Activated CD8-positive, alpha-beta memory T cell treated with anti-CD3 and anti-CD28 coated beads for 4 hours (primary cell): ENCODE data around the gene FER1L5.

ENCODE experiments used
- DNase-seq, 2 donors: peaks; one replicate each; pipeline ENCODE4 v3.0.0-alpha.2; 2020; ENCODE audit warnings: low read depth in 2 of 2

FER1L5 gene

DNA sequence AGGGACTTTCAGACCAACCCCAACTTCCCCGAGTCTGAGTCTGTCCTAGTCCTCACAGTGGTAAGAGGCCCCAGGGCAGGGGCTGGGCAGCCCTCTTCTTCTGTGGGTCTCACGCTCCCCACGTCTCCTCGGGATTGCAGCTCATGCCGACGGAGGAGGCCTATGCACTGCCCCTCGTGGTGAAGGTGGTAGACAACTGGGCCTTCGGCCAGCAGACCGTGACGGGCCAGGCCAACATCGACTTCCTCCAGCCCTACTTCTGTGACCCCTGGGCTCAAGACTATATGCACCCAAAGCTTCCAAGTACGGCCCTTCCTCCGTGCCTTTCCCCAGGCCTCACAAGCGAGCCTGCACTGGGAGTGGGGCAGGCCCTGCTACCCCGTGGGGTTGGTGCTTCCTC, 53.0 kb downstream of the FER1L5 start:
- DNase-seq = no peak

DNA sequence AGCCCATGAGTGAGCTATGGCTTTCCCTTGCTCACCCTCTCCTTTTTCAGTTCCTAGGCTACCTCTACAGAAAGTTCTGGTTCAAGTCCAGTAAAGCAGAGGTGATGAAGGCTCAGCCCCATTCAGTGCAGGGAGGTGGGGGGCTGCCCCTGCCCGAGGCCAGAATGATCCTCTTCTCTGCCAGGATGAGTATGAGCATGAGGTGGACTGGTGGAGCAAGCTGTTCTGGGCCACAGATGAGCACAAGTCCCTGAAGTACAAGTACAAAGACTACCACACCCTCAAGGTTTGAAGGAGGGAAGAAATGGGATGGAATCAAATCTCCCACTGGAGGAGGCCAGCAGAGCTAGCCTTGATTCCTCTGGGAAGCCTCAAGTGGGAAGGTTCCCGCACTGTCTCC, 54.9 kb downstream of the FER1L5 start:
- no peak for DNase-seq

DNA sequence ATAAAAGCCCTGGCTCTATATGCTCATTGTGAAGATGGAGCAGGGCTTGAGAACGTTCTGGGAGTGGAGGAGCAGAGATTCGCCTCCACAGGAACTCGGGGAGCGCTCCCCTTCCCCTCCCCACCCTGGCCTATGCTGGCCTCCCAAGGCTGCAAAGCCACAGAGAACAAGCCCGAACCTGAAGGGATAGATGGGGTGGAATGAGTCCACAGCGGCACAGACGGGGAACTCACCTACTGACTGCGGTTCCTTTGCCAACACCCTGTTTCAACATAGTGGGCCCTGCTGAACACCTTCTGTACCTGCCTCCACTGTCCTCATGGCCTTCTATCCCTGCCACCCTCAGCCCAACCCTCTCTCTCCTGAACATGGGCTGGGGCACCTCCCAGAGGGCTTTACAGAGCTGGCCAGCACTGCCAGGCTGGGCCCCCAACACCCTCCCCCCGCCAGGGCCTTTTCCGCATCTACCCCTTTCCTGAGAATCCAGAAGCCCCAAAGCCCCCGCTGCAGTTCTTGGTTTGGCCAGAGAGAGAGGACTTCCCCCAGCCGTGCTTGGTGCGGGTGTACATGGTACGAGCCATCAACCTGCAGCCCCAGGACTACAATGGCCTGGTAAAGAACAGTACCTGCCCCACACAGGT, 55.8 kb downstream of the FER1L5 start:
- DNase-seq = no peak

DNA sequence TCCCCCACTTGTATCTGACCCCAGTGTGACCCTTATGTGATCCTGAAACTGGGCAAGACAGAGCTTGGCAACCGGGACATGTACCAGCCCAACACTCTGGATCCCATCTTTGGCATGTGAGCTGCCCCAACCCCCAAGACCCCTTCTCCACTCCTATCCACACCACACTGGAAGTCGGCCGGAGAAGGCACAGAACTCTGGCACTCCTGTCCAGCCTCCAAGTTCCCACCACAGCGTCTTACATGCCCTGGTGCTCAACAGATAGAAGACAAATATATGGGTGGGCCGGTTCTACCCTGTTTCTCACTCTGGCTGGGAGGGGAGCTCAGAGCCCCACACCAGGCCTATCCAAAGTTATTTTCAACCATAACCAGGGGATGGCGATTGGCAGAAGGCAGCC, 56.5 kb downstream of the FER1L5 start:
- no peak for DNase-seq

DNA sequence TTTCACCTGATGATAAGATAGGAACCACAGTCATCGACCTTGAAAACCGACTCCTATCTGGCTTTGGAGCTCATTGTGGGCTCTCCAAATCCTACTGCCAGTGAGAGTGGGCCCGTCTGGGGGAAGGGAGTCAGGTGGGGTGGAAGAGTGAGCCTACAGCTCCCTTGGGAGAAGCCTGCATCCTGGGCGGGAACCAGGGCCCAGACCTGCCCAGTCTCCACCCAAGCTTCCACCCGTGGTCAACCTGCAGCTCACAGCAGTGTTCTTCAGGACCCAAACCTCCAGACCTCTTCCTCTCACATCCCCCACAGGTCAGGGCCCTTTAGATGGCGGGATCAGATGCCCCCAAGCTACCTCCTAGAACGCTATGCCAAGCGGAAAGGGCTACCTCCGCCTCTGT, 57.1 kb downstream of the FER1L5 start:
- DNase-seq = no peak

DNA sequence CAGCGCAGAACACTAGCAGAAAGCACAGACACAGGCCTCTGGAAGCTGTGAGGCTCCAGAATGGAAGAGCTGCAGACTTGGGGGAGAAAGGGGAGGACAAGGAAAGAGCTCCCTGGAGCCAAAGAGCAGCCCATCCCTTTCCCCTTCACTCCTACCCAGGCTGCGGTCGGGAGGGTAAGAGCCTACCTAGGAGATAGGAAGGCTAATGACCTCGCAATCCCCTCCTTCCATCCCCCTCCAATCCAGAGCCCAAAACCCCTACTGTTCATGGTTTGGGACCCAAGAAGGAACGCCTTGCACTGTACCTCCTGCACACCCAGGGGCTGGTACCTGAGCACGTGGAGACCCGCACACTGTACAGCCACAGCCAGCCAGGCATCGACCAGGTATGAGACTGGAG, 57.5 kb downstream of the FER1L5 start:
- DNase-seq = no peak

DNA sequence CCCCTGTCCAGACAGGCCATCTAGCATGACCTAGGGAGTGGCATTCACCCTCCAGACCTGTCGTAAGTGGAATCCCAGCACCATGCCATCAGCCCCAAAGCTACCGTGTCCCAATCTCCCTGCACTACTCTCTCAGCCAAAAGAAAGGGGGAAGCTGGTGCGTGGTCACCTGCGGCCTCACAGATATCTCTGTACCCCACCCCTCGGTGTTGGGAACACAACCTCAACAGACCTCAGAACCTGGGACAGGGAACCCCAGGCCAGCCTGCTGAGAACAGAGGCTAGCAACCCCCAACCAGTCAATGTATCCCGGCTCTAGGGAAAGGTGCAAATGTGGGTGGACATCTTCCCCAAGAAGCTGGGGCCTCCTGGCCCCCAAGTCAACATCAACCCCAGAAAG, 59.1 kb downstream of the FER1L5 start:
- DNase-seq = no peak

DNA sequence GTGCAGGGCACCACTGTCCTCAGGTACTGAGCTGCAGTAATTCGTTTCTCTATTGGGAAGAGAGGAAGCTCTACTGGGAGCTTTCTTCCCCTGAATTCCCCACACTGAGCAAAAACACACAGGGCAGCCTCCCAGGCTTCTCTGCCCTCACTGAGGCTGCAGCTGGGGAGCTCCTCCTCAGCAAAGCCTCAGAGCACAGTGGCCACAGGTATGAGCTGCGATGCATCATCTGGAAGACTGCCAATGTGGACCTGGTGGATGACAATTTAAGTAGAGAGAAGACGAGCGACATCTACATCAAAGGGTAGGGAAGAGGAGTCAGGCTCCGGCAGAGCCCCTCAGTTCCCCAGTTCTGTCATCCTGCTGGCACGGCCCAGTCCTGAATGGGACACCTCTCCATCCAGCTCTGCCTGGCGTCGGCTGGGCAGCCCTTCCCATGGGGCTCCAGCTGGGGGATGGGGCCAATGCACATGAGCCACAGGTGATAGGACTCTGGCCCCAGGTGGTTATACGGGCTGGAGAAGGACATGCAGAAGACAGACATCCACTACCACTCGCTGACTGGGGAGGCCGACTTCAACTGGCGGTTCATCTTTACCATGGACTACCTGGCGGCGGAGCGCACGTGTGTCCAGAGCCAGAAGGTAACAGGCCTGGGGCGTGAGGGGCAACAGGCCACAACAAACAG, 59.7 kb downstream of the FER1L5 start:
- no peak for DNase-seq

DNA sequence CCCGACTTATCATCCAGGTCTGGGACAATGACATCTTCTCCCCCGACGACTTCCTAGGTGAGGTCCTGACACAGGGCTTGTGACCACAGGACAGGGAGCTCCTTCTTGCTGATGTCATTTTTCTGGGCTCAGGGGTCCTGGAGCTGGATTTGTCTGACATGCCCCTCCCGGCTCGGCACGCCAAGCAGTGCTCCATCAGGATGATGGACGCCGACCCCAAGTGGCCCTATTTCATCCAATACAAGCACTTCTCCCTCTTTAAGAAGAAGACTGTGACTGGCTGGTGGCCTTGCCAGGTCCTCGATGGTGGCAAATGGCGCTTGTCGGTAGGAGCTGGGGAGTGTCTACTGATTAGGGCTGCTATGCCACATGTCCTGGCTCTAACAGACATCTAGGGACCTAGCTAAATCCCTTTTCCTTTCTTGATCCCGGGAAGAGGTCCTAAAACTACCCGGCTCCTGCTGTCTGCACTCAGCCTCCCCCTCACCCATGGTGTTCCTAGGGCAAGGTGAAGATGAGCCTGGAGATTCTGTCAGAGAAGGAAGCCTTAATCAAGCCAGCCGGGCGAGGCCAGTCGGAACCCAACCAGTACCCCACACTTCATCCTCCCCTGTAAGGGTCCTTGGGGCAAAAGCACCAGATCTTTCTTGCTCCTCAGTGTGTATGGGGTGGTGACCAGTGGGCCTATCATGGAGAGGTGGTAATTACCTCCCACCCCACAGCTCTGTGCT, 60.6 kb downstream of the FER1L5 start:
- DNase-seq = no peak

DNA sequence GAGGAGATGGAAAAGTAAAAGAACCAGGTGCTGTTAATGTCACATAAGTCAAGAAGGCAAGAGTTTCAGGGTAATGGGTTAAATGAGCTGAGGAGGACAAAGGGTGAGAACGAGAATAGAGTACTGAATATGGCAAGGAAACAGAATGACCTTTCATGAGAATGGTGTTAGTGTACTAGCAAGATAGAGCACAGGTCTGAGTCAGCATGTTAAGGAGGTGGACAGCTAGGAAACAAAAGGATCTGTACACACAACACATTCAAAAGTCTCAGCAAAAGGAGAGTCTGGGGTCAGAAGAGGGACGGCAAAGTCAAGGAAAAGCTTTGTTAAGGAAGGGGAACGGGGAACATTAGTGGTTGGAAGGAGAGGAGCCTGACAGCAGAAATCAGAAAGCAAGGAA, 68.4 kb downstream of the FER1L5 start:
- DNase-seq = no peak

DNA sequence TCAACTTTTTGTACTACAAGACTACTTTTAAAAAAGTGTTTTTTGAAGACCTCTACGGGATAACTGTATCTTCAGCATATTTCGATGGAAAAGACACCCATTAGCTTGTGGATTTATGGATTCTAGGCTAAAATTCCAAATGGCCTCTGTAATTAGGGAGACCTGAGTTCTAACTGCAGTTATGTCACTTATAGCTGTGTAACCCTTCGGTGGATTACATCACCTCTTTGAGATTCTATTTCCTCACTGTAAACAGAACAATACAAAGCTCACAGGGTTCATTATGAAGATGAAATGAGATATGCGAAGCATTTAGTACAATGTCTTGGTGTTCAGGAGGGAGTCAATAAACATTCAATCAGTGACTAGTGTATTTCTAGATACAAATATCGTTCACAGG, 73.1 kb downstream of the FER1L5 start:
- DNase-seq = no peak

DNA sequence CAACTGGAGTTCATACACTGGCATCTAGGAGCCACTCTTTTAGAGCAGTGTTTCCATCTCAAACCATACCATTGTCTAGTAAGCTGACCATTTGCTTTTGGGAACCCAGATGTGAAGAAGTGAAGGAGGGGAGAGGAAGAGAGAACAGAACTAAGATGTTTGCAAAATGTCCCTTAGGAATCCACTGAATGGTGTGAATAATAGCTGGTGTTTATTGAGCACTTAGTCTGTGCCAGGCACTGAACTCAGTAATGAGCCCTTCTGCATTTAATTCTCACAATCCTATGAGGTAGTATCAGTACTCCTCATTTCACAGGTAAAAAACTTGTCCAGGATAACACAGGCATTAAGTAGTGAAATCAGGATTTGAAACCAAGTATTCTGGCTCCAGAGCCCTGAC, 73.8 kb downstream of the FER1L5 start:
- no peak for DNase-seq

DNA sequence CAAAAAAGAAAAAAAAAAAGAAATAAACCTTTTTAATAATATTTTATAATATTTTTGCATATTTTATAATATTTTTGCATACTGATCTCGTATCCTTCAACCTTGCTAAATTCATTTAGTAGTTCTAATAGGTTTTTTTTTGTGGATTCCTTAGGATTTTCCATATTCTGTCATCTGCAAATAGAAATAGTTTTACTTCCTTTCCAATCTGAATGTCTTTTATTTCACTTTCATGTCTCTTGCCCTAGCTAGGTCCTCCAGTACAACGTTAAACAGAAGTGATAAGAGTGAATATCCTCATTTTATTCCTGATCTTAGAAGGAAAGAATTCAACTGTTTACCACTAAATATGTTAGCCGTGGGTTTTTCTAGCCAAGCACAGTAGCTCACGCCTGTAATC, 83.6 kb downstream of the FER1L5 start:
- DNase-seq = no peak

DNA sequence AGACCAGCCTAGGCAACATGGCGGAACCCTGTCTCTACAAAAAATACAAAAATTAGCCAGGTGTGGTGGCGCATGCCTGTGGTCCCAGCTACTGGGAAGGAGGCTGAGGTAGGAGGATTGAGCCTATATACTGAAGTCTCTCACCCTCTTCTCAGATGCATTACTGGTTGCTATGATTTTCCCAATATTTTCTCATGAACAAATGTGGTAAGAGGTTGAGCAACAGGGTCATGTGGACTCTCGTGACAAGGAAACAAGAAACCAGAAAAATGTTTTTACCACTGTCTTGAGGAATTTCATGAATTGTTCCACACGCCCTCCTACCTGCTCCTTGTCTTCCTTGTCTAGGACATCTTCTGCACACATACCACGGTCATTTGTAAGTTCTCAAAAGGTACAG, 84.9 kb downstream of the FER1L5 start:
- no peak for DNase-seq

DNA sequence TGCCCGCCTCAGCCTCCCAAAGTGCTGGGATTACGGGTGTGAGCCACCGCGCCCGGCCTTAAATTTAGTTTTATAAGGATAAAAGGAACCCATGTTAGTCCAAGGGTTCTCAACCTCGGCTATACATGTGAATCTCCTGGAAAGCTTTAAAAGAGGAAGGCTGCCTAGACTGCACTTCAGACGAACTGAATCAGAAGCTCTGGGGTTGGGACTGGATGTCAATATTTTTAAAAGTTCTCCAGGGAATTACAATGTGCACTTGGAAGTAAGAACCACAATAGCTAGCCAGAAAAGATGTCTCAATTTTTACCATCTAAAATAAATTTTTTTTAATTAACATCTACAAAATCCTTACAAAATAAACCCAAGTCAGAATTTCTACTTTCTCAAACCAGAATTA, 87.2 kb downstream of the FER1L5 start:
- DNase-seq = no peak

DNA sequence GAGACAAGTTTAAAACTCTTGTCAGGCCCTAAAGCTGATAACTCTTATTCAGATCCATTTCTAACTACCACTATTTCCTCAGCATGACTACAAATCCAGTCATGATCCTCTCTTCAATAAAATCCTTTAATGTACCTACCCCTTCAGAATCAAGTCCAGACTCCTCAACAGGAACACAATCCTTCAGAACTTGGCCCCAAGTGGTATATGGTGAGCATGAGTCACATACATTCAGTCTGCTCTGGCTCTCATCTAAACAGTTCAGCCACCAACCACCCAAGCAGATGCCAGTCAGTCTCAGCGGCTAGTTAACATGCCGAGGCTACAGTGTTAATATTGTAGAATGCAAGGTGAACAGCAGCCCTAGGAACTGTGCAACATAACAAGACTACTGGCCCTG, 87.6 kb downstream of the FER1L5 start:
- DNase-seq = no peak

DNA sequence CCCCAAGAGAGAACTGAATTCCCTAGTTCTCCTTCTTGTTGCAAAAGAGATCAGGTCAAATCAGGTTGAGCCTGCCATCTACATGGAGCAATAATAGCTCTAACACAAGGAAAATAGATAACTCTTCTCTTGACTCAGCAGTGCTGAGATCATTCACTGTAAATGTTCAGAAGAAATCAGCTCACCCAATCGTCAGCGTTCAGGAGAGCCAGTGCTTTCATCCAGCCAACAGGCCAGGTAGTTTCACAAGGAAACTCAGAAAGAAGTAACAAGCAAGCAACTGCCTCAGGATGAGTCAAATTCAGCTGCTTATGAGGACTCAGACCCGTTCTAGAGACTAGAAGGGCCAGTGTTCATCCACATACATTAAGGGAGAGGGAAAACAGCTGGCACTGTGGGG, 91.4 kb downstream of the FER1L5 start:
- DNase-seq = no peak

DNA sequence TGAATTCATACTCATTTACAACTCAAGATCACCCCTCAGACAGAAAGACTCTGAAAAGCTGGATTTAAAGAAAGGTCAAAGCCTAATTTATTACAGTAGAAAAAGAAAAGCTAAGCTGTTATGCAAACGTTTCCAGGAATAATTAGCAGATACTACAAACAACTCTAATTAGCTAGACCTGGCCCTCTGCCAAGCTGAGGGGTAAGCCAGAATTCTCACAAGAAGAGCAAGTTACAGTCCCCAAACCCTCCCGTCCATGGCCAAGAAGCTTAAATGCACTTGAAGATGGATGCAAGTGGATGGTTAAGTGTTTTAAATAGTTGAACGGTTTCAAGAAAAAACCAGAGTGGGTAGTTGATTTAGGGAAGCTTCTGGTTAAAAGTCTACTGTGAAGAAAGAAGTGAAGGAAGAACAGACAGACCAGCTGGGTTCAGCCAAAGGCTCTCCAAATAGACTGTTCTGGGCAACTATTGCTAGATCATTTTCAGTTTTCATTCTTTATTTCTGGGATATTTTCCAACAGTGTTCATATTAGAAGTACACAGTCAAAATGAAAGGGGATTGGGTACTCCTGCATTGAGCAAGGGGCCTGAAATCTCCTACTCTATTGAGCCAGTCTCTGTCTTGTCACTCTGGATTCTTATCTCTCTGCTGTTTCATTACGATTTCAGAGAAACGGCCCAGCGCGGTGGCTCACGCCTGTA, 92.5 kb downstream of the FER1L5 start:
- DNase-seq = no peak

DNA sequence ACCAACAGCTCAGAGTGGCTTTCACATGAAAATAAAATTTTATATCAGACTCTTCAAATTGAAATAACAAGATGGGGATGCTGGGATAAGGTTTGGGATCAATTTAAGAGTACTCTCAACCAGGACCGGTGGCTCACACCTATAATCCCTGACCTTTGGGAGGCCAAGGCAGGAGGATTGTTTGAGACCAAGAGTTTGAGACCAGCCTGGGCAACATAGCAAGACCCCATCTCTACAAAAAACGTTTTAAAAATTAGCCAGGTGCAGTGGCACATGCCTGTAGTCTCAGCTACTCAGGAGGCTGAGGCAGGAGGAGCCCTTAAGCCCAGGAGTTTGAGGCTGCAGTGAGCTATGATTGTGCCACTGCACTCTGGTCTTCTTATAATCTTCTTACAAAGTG, 94.7 kb downstream of the FER1L5 start:
- no peak for DNase-seq

DNA sequence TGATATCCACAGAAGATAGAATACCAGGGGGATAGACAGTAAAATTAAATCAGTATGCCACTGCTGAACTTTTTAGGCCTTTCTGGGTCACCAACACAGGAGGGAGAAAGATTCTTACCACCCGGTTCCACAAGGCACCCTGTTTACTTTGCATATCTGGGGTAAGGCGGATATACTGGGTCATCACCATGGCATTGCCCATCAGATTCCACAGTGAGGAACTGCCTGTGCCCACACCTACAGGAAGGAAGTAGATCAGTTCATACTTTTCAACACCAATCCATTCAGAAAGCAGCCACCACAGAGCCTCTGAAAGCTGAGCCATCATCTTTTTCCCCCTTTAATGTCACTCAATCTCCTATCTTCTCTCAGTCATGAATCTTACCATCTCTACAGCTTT, 95.3 kb downstream of the FER1L5 start:
- DNase-seq = no peak

DNA sequence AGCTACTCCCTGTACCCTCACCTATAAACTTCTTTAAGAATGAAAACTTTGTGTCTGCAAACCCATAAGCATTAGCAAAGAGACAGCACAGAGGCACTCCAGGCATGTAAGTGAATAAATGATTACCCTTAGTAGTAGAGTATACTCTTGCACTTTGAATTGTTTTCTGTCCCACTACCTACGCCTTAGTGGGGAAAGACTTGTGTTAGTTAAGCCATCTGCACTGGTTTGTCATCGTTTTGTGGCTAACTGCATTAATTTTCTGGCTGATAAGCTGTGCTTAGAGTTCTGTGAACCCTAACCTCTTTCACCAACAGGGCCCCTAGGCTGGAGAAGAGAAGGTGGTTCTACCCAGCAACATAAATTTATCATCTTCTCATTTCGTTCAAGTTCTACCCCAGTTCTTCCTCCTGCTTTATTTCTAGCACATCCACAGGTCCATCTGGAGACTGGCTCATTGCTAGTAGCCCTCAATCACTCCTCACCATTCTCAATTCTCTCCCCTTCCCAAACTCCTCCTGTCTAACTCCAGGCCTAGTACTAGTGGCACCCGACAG, 96.6 kb downstream of the FER1L5 start:
- no peak for DNase-seq
